Measurements from ENCODE around the gene THAP9. TPM values are rescaled to one million over a fixed set of nuclear protein-coding genes. Genes with fewer than 3 reads are reported as not detected.

The THAP9 gene
- total and polyA plus RNA-seq, 4 donors, result 2.0 to 13.6 (median 3.1) TPM

- no peak overlapping the region for H3K4me3 ChIP-seq
- H3K27ac ChIP-seq (ENCODE audit: low read depth in 1 of 2, low read length in 1 of 2), result no peak overlapping the region
- no peaks in the 10 kb centered on the region for H3K9me3 ChIP-seq (ENCODE audit: control insufficient read depth in 4 of 4, insufficient read depth in 3 of 4, low read length in 3 of 4)
- no peak overlapping the region for H3K9ac ChIP-seq (ENCODE audit: insufficient read depth in 1 of 2, low read length in 2 of 2)
- no peaks in the 10 kb centered on the region for H3K27me3 ChIP-seq (ENCODE audit: control insufficient read depth in 3 of 3, insufficient read depth in 3 of 3, low read length in 2 of 3)
- peaks cover 0 to 6% (median 3%) of the 10 kb centered on the region in 4 donors for H3K36me3 ChIP-seq (ENCODE audit: control insufficient read depth in 4 of 4, insufficient read depth in 4 of 4, low read length in 4 of 4)
- no peaks in the 10 kb centered on the region for H3K4me1 ChIP-seq (ENCODE audit: control insufficient read depth in 5 of 5, insufficient read depth in 5 of 5, low read length in 5 of 5)
- ATAC-seq (ENCODE audit: insufficient read depth, low FRiP score), result no peak
- 40 to 75% methylated on average over 1 of the region's 1 CpG for WGBS, 2 donors
- DNase-seq, result peak in 1 of 3 donors; percentile 1
- TF ChIP-seq CTCF (IDR thresholded peaks at IDR 0.05; ENCODE audit: control extremely low read depth, extremely low read depth), result no peak
Measured at GRCh38 chr4:82957045-82957444, 56.5 kb downstream of the THAP9 start.

- Histone ChIP-seq H3K36me3 (ENCODE audit: control insufficient read depth in 4 of 4, insufficient read depth in 4 of 4, low read length in 4 of 4) (peaks cover 4 to 23% (median 11%) of the 10 kb centered on the region in 4 donors), H3K4me1 (ENCODE audit: control insufficient read depth in 5 of 5, insufficient read depth in 5 of 5, low read length in 5 of 5) (no peaks in the 10 kb centered on the region), H3K9me3 (ENCODE audit: control insufficient read depth in 4 of 4, insufficient read depth in 3 of 4, low read length in 3 of 4) (no peaks in the 10 kb centered on the region), H3K27ac (ENCODE audit: low read depth in 1 of 2, low read length in 1 of 2) (no peak overlapping the region), H3K9ac (ENCODE audit: insufficient read depth in 1 of 2, low read length in 2 of 2) (no peak overlapping the region), H3K4me3 (no peak overlapping the region), H3K27me3 (ENCODE audit: control insufficient read depth in 3 of 3, insufficient read depth in 3 of 3, low read length in 2 of 3) (no peaks in the 10 kb centered on the region)
- WGBS, 2 donors, result 97 to 98% methylated on average over 2 of the region's 2 CpGs
- ATAC-seq (ENCODE audit: insufficient read depth, low FRiP score) (no peak), DNase-seq (no peak)
- no peak for TF ChIP-seq CTCF (IDR thresholded peaks at IDR 0.05; ENCODE audit: control extremely low read depth, extremely low read depth)
Measured at GRCh38 chr4:82965763-82966162, 65.2 kb downstream of the THAP9 start.

- no peak for DNase-seq
- no peaks in the 10 kb centered on the region for H3K27me3 ChIP-seq (ENCODE audit: control insufficient read depth in 3 of 3, insufficient read depth in 3 of 3, low read length in 2 of 3)
- WGBS, 2 donors, result 90 to 92% methylated on average over 4 of the region's 4 CpGs
- no peak overlapping the region for H3K9ac ChIP-seq (ENCODE audit: insufficient read depth in 1 of 2, low read length in 2 of 2)
- no peaks in the 10 kb centered on the region for H3K9me3 ChIP-seq (ENCODE audit: control insufficient read depth in 4 of 4, insufficient read depth in 3 of 4, low read length in 3 of 4)
- H3K4me1 ChIP-seq (ENCODE audit: control insufficient read depth in 5 of 5, insufficient read depth in 5 of 5, low read length in 5 of 5), result no peaks in the 10 kb centered on the region
- H3K36me3 ChIP-seq (ENCODE audit: control insufficient read depth in 4 of 4, insufficient read depth in 4 of 4, low read length in 4 of 4), result peaks cover 4 to 23% (median 11%) of the 10 kb centered on the region in 4 donors
- no peak overlapping the region for H3K4me3 ChIP-seq
- no peak overlapping the region for H3K27ac ChIP-seq (ENCODE audit: low read depth in 1 of 2, low read length in 1 of 2)
- no peak for ATAC-seq (ENCODE audit: insufficient read depth, low FRiP score)
- no peak for TF ChIP-seq CTCF (IDR thresholded peaks at IDR 0.05; ENCODE audit: control extremely low read depth, extremely low read depth)
Measured at GRCh38 chr4:82968972-82969371, 68.4 kb downstream of the THAP9 start.

GRCh38 chr4:82969414-82969813 lies 68.9 kb downstream of the THAP9 start:
- DNase-seq, result no peak
- TF ChIP-seq CTCF (IDR thresholded peaks at IDR 0.05; ENCODE audit: control extremely low read depth, extremely low read depth), result no peak
- ATAC-seq (ENCODE audit: insufficient read depth, low FRiP score), result no peak
- WGBS, 2 donors, result 95 to 97% methylated on average over 2 of the region's 2 CpGs
- no peak overlapping the region for H3K9ac ChIP-seq (ENCODE audit: insufficient read depth in 1 of 2, low read length in 2 of 2)
- H3K9me3 ChIP-seq (ENCODE audit: control insufficient read depth in 4 of 4, insufficient read depth in 3 of 4, low read length in 3 of 4), result no peaks in the 10 kb centered on the region
- no peaks in the 10 kb centered on the region for H3K4me1 ChIP-seq (ENCODE audit: control insufficient read depth in 5 of 5, insufficient read depth in 5 of 5, low read length in 5 of 5)
- H3K27me3 ChIP-seq (ENCODE audit: control insufficient read depth in 3 of 3, insufficient read depth in 3 of 3, low read length in 2 of 3), result no peaks in the 10 kb centered on the region
- no peak overlapping the region for H3K4me3 ChIP-seq
- H3K36me3 ChIP-seq (ENCODE audit: control insufficient read depth in 4 of 4, insufficient read depth in 4 of 4, low read length in 4 of 4), result peaks cover 4 to 23% (median 11%) of the 10 kb centered on the region in 4 donors
- H3K27ac ChIP-seq (ENCODE audit: low read depth in 1 of 2, low read length in 1 of 2), result no peak overlapping the region

Data from lung (tissue), 12 donors.